Caco-2 (cell line): ENCODE data around the gene PLAU. TPM values are rescaled to one million over a fixed set of nuclear protein-coding genes. Genes with fewer than 3 reads are reported as not detected.
"Not testable (repeated sequence)": the region's sequence is repeated elsewhere in the genome, so short reads cannot be mapped to it uniquely, and the experiment has no call there.

Experiments used
- BruUV-seq: library from RNA; stranded (reverse); fragments of 400-500 nt; replicated peaks from 2 replicates; lab custom pipeline; 2021; lab: Mats Ljungman, UMichigan
- CTCF ChIA-PET: fragments of 300-600 bp; sonication (Branson Sonifier 250); formaldehyde crosslinking; loops from one replicate; lab custom pipeline; 2022; ENCODE audit warnings: antibody characterized with exemption; lab: Charles Lee
- POLR2A ChIA-PET: fragments of 300-600 bp; sonication (Branson Sonifier 250); formaldehyde crosslinking; loops from one replicate; lab custom pipeline; 2022; ENCODE audit warnings: antibody characterized with exemption; lab: Charles Lee
- DNase-seq, 2 experiments: peaks; one replicate each; pipeline versions ENCODE4 v3.0.0 to v3.0.0-alpha.2; 2020 to 2022
- H3K27me3 ChIP-seq: replicated peaks from 2 replicates; pipeline ENCODE4 v1.6.0; 2011; ENCODE audit warnings: low read length; ENCODE audit not compliant: control insufficient read depth, insufficient read depth
- H3K36me3 ChIP-seq: 2 replicates; pipeline ENCODE4 v1.5.1; 2011; ENCODE audit warnings: low read length; ENCODE audit not compliant: control insufficient read depth, insufficient read depth
- H3K4me1 ChIP-seq: fragments of 250-450 bp; sonication (Bioruptor Pico); 2 replicates; pipeline ENCODE4 v1.5.1; 2020; ENCODE audit warnings: mild to moderate bottlenecking
- H3K4me3 ChIP-seq: 2 replicates; pipeline ENCODE4 v1.5.1; 2011; ENCODE audit warnings: low read depth, mild to moderate bottlenecking, control low read depth, low read length
- H3K9me3 ChIP-seq: fragments of 250-450 bp; sonication (Bioruptor Pico); 2 replicates; pipeline ENCODE4 v1.5.1; 2020; ENCODE audit warnings: mild to moderate bottlenecking, moderate library complexity
- H3K27ac Mint-ChIP-seq: one replicate; pipeline ENCODE4 v1.8.0; 2022; ENCODE audit warnings: mixed read lengths; ENCODE audit not compliant: unreplicated experiment
- H3K27me3 Mint-ChIP-seq: one replicate; pipeline ENCODE4 v1.8.0; 2022; ENCODE audit warnings: mixed read lengths; ENCODE audit not compliant: insufficient read depth, unreplicated experiment
- H3K36me3 Mint-ChIP-seq: one replicate; pipeline ENCODE4 v1.8.0; 2022; ENCODE audit warnings: mild to moderate bottlenecking, mixed read lengths; ENCODE audit not compliant: insufficient read depth, unreplicated experiment
- H3K4me1 Mint-ChIP-seq: one replicate; pipeline ENCODE4 v1.8.0; 2022; ENCODE audit warnings: low read depth, mixed read lengths; ENCODE audit not compliant: unreplicated experiment
- H3K4me3 Mint-ChIP-seq: one replicate; pipeline ENCODE4 v1.8.0; 2022; ENCODE audit warnings: mild to moderate bottlenecking, moderate library complexity, mixed read lengths; ENCODE audit not compliant: unreplicated experiment
- H3K9me3 Mint-ChIP-seq: one replicate; pipeline ENCODE4 v1.8.0; 2022; ENCODE audit warnings: mixed read lengths; ENCODE audit not compliant: unreplicated experiment
- intact Hi-C: fragments of 100-400 bp; cut with micrococcal nuclease; formaldehyde crosslinking; loops from one replicate; pipeline ENCODE4 v1.10.0; 2022; ENCODE audit not compliant: unreplicated experiment
- total RNA-seq: library from RNA; stranded (reverse); gene quantifications from 2 replicates; pipeline ENCODE4 v1.2.3, GENCODE V29; 2022
- TF ChIP-seq, protein P1 (sequence below), 2 experiments: fragments of 200-600 bp in 1 of 2; IDR thresholded peaks; 1 replicate in 1 of 2; 2 replicates in 1 of 2; pipeline versions ENCODE4 v1.5.1 to v1.8.0; 2011 to 2022; ENCODE audit warnings: antibody characterized with exemption in 1 of 2, control low read depth in 1 of 2, inconsistent platforms in 1 of 2, low read depth in 1 of 2, low read length in 1 of 2, mild to moderate bottlenecking in 1 of 2, moderate library complexity in 1 of 2; ENCODE audit not compliant: insufficient read depth in 1 of 2, severe bottlenecking in 1 of 2, unreplicated experiment in 1 of 2

Gene PLAU
- total RNA-seq, 1 experiment from 2014 or later = 1.2 TPM

- TF ChIP-seq, protein P1, sequence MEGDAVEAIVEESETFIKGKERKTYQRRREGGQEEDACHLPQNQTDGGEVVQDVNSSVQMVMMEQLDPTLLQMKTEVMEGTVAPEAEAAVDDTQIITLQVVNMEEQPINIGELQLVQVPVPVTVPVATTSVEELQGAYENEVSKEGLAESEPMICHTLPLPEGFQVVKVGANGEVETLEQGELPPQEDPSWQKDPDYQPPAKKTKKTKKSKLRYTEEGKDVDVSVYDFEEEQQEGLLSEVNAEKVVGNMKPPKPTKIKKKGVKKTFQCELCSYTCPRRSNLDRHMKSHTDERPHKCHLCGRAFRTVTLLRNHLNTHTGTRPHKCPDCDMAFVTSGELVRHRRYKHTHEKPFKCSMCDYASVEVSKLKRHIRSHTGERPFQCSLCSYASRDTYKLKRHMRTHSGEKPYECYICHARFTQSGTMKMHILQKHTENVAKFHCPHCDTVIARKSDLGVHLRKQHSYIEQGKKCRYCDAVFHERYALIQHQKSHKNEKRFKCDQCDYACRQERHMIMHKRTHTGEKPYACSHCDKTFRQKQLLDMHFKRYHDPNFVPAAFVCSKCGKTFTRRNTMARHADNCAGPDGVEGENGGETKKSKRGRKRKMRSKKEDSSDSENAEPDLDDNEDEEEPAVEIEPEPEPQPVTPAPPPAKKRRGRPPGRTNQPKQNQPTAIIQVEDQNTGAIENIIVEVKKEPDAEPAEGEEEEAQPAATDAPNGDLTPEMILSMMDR (IDR thresholded peaks at IDR 0.05; ENCODE audit: insufficient read depth in 1 of 2, low read depth in 1 of 2, low read length in 1 of 2, severe bottlenecking in 1 of 2, unreplicated experiment in 1 of 2) = no peak
- Mint-ChIP-seq H3K4me1 (peaks cover 16% of the 10 kb centered on the region), H3K9me3 (no peaks in the 10 kb centered on the region), H3K27ac (no peak overlapping the region), H3K27me3 (no peaks in the 10 kb centered on the region), H3K4me3 (no peak overlapping the region), H3K36me3 (no peaks in the 10 kb centered on the region)
- Histone ChIP-seq H3K4me3 (no peak overlapping the region), H3K4me1 (peaks cover 29% of the 10 kb centered on the region), H3K27me3 (no peaks in the 10 kb centered on the region), H3K9me3 (no peaks in the 10 kb centered on the region), H3K36me3 (no peaks in the 10 kb centered on the region)
- DNase-seq = no peak
- no TSS peak for BruUV-seq
- ChIA-PET CTCF (interaction anchor here (0.7 to 1.1 kb wide), 4 partner anchors 21 to 168 kb away, joined by 3 to 7 read pairs (median 5); partner anchors contain the start of gene PLAU), POLR2A (no interaction called here)
- intact Hi-C loops = no loop called here
Observed at GRCh38 chr10:73890261-73890660, 20.7 kb upstream of the PLAU start.

DNA sequence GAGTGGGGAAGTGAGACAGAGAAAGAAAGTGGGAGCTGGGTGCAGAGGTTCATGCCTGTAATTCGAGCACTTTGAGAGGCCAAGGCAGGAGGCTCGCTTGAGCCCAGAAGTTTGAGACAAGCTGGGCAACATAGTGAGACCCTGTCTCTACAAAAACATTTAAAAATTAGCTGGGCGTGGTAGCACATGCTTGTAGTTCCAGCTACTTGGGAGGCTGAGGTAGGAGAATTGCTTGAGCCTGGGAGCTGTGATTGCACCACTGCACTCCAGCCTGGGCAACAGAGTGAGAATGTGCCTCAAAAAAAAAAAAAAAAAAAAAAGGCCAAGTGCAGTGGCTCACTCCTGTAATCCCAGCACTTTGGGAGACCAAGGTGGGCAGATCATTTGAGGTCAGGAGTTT is 20.1 kb upstream of the PLAU start:
- H3K27me3 ChIP-seq, H3K4me3 ChIP-seq, DNase-seq, H3K27ac Mint-ChIP-seq, H3K36me3 Mint-ChIP-seq, H3K4me3 Mint-ChIP-seq, H3K9me3 ChIP-seq, POLR2A ChIA-PET, BruUV-seq, H3K27me3 Mint-ChIP-seq, H3K9me3 Mint-ChIP-seq, intact Hi-C loops, H3K36me3 ChIP-seq: not testable (repeated sequence)
- H3K4me1 Mint-ChIP-seq = peaks cover 16% of the 10 kb centered on the region
- peaks cover 29% of the 10 kb centered on the region for H3K4me1 ChIP-seq
- CTCF ChIA-PET = interaction anchor here (0.8 to 1.1 kb wide), 3 partner anchors 20 to 168 kb away, joined by 3 to 6 read pairs (median 4); partner anchors contain the start of gene PLAU

- Histone ChIP-seq H3K9me3 (no peaks in the 10 kb centered on the region), H3K27me3 (no peaks in the 10 kb centered on the region), H3K4me1 (peaks cover 26% of the 10 kb centered on the region), H3K4me3 (no peak overlapping the region), H3K36me3 (no peaks in the 10 kb centered on the region)
- POLR2A ChIA-PET = no interaction called here
- BruUV-seq = no TSS peak
- Mint-ChIP-seq H3K27me3 (no peaks in the 10 kb centered on the region), H3K4me3 (no peak overlapping the region), H3K27ac (no peak overlapping the region), H3K4me1 (peaks cover 15% of the 10 kb centered on the region), H3K9me3 (no peaks in the 10 kb centered on the region), H3K36me3 (no peaks in the 10 kb centered on the region)
- CTCF ChIA-PET = no interaction called here
- intact Hi-C loops = no loop called here
- DNase-seq = no peak
- TF ChIP-seq, protein P1 (IDR thresholded peaks at IDR 0.05; ENCODE audit: insufficient read depth in 1 of 2, low read depth in 1 of 2, low read length in 1 of 2, severe bottlenecking in 1 of 2, unreplicated experiment in 1 of 2) = no peak
Observed at GRCh38 chr10:73891540-73891939, 19.4 kb upstream of the PLAU start.
